GM18505 (cell line): ENCODE measurements around the gene EPHA3.

Experiments
- ATAC-seq: cut with Tn5 transposase; IDR thresholded peaks from one replicate; pipeline ENCODE4 v1.9.1; 2021; ENCODE audit not compliant: unreplicated experiment
- POLR2A ChIP-seq: IDR thresholded peaks from 4 replicates; pipeline ENCODE4 v1.6.1; 2011; ENCODE audit warnings: borderline replicate concordance; ENCODE audit not compliant: insufficient read depth, insufficient read length; ENCODE audit errors: extremely low read depth

The EPHA3 gene

GRCh38 chr3:89506462-89507103 lies 399.2 kb downstream of the EPHA3 start:
- no peak for ATAC-seq
- no peak for TF ChIP-seq POLR2A

DNA sequence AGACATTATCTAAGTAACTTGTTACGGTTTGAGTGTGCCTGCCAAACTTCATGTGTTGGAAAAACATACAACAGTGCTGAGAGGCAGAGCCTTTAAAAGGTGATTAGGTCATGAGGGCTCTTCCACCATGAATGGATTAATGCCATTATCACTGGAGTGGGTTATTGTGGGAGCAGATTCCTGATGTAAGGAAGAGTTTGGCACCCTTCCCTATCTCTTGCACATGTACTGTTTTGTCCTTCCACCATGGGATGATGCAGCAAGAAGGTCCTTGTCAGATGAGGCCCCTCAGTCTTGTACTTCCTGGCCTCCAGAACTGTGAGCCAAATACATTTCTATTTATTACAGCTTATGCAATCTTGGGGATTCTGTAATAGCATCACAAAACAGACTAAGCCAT lies 413.9 kb downstream of the EPHA3 start:
- no peak for ATAC-seq
- no peak for TF ChIP-seq POLR2A

GRCh38 chr3:89522155-89522554 lies 414.7 kb downstream of the EPHA3 start:
- TF ChIP-seq POLR2A, result no peak
- ATAC-seq, result no peak

DNA sequence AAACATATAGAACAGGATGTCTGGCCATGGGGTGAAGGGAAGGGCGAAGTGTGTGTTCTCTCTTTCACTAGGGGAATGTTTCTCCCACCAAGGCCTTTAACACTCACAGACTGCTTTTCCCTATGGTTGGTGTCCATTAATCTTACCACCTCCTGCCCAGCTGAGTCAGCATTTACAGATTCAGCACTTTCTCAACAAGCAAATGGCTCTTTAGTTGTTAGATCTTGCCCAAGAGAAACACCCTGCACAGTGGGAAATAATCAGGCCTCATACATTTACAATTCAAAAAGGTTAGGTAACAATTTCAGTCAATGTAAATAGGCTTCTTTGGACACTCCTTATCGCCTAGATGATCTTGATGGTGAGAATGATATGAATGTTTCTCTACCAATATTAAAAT lies 418.2 kb downstream of the EPHA3 start:
- no peak for ATAC-seq
- no peak for TF ChIP-seq POLR2A

- no peak for ATAC-seq
These were observed 420.4 kb downstream of the EPHA3 start for GRCh38 chr3:89527736-89528305.

More at GRCh38 chr3:89527736-89528305, 420.4 kb downstream of the EPHA3 start:
- TF ChIP-seq POLR2A, result no peak
